Activated CD4-positive, alpha-beta T cell treated with anti-CD3 and anti-CD28 coated beads, Interleukin-2, amount 50 U/mL, for 4 hours (primary cell): ENCODE measurements around the gene STEAP1B.
"Not testable (repeated sequence)": the region's sequence is repeated elsewhere in the genome, so short reads cannot be mapped to it uniquely, and the experiment has no call there.

ENCODE experiments used
- DNase-seq, 2 experiments: peaks; one replicate each; pipeline ENCODE4 v3.0.0-alpha.2; 2020

Gene STEAP1B

DNA sequence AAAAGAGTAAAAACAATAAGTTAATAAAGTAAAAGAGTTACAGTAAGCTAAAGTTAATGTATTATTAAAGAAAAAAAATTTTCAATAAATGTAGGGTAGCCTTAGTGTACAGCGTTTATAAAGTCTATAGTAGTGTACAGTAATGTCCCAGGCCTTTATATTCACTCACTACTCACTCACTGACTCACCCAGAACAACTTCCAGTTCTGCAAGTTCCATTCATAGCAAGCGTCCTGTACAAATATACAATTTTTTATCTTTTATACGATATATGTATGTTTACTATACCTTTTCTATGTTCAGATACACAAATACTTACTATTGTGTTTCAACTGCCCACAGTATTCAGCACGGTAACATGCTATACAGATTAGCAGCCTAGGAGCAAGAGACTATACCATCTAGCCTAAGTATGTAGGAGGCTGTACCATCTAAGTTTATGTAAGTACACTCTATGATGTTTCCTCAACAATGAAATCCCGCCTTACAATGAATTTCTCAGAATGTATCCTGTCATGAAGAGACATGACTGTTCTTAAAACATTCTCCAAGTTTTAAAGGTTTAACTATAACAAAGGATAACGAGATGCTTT is 3.6 kb downstream of the STEAP1B start:
- not testable (repeated sequence) for DNase-seq

DNA sequence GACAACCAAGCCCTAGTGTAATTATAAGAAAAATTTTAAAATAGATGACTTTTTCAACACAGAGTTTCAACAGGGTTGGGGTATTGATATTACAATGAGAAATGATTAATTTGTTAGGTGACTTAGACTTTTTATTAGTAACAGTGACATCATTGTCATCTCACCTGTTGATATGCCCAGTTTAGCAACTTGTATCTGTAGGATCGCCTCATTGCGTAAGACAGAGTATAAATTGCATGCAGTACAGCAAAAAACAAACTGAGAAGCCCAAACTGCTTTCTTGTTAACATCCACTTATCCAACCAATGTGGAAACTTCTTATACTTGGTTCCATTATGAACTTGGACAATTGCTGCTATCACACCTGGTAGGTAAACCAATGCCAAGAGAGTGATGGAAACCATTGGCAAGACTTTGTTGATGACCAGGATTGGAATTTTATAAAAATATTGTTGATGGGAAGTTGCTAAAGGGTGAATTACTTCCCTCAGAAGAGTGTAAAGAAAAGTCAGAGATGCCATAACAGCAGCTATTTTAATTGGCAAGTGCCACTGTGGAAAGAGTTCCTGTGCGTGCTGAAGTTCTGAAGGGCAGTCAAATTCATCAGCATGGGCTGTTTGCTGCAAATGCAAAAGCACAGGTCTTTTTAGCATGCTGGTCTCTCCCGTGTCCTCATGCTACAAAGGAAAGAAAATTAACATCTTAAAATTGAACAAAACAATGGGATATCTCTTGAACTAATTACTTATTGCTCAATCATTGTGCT is 6.6 kb downstream of the STEAP1B start:
- DNase-seq: not testable (repeated sequence)

DNA sequence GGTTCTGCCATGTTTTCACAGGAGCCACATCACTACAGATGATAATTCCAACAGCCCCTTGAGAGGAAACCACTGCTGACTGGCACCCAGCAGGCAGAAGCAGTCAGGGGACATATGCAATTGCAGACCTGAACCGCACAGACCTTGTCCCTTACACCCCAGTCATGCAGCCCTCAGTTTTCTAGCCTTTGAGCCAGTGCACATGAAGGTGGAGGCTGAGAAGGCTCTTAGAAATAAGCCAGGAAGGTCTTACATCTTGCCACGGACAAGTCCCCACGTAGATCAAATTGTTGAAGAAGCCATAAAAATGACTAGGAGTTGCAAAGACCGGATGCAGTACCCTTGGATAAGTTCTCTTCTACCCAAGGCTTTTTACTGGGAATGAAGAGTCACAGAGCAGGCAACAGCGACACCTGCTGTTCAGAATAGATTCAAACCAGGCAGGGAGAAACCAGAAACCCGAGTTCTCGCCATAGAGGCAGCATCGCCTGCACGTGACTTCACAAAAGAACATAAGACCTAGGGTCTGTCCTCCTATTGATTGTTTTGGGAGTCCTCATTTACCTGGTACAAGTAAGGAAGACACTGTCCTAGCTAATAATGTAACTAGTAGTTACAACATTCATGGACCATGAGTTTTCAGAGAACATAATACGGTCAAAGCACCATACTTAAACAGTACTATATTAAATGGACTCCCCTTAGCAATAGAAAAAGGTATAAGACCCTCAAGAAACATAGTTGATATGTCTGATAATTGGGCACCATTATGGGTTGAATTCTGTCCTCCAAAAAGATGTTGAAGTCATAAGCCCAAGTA is 11.1 kb downstream of the STEAP1B start:
- DNase-seq: peak; percentile 38 to 48

DNA sequence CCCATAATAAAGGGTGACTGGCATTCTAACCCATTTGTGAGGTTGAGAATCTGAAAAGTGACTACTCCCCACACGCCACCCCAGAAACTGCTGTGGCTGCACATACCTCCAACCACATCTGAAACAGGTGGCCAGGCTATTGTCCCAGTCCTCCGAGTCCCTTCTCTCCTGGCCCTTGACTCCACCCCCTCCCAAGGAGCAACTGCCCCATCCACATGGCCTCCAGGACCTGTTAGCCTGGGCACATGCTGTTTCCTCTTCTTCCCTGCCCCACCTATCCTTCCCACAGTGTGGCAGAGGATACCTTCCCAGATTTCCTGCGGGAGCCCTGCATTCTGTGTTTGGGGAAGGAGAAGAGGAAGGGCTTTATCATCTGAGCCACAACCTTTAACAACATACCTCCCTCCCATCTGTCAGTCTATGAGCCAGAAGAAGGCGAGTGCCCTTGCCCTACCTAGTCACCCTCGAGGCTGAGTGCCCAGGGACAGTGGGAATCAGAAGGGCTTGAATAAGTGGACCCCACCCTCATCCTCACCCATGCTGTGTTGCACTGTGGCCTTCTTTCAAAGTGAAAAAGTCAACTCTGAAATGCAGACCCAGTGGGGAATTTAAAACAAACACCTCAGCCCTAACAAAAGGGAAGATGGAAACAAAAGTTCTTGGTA is 11.9 kb downstream of the STEAP1B start:
- no peak for DNase-seq

DNA sequence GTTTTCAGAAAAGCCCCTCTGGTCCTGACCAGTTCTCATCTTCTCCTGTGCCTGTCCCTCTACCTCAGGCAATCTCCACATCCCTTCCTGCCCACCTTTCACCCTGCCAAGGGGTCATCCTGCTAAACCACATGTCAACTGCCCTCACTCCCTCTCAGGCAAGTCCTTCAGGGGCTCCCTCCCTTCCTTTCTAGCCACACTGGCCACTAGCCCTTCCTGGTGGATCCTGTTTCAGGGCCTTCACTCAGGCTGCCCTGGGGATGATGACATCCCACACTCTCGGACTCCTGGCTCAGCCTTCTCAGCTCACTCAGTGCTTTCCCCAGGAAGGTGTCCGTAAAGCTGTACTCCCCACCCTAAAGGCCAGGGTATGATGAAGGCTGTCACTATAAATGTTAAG is 13.4 kb downstream of the STEAP1B start:
- DNase-seq: no peak

DNA sequence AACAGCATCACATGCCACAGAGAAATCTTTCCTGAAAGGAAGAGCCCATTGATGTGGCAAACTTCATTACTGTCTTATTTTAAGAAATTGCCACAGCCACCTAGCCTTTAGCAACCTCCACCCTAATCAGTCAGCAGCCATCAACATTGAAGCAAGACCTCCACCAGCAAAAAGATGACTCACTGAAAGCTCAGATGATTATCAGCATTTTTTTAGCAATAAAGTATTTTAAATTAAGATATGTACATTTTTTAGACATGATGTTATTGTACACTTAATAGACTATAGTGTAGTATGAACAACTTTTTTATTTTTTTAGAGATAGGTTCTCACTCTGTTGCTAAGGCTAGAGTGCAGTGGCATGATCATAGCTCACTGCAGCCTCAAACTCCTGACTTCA is 14.8 kb downstream of the STEAP1B start:
- no peak for DNase-seq

DNA sequence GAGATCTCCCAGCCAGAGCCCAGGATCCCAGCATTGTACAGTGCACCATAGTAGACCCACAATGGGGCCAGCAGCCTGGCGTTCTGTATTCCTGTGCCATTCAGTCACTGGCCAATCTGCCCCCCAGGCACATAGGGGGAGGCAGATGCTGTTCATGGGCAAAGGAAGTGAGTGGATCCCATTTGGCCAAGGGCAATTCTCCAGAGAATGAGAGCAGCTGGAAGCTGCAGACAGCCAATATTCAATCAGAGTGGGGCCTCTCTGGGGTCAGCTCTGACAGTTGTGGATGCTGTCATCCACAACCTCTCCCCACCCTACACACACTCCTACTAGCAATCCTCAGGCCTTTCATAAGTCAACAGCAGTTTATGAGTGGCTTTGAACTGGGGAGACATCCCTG is 17.5 kb downstream of the STEAP1B start:
- no peak for DNase-seq

DNA sequence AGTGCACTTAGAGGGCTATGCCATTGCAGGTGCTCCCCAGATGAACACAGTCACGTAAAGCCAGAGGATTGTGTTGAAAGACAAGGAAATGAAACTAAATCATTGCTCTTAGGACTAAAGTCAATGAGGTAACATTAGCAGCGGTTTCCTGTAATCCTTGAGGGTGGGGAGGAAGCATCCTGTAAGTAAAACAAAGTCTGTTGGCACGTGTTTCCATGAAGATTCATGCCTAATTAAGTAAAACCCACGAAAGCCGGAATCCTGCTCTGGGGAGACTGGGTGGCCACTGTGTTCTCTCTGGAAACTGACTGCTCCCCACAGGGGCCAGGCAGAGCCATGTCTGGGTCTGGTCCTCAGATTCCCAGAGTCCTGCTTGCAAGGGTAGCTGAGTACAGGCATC is 18.3 kb downstream of the STEAP1B start:
- no peak for DNase-seq

DNA sequence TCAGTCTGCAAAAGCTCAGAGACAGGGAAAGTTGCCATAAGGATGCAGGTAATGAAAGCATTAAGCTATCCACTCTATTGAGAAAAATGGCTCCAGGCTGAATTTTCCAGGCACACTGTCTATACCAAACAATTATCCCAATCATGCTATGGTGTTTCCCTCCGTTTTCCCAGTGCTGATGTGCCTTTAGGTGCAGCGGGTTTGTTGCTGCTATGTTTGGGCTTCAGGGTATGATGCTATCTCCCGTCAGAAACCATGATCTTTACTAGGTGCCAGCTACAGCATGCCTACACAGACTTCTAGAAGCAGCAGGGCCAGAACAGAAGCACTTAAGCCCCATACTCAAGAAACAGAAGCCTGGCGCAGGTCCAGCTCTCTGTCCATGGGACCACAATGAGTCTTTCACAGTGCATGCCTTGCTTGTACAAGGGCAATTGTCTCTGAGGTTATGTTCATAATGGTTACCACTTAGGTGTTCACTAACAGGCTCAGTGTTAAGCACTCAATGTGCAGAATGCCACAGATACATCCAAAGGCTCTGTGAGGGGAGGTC is 19.4 kb downstream of the STEAP1B start:
- DNase-seq: no peak

DNA sequence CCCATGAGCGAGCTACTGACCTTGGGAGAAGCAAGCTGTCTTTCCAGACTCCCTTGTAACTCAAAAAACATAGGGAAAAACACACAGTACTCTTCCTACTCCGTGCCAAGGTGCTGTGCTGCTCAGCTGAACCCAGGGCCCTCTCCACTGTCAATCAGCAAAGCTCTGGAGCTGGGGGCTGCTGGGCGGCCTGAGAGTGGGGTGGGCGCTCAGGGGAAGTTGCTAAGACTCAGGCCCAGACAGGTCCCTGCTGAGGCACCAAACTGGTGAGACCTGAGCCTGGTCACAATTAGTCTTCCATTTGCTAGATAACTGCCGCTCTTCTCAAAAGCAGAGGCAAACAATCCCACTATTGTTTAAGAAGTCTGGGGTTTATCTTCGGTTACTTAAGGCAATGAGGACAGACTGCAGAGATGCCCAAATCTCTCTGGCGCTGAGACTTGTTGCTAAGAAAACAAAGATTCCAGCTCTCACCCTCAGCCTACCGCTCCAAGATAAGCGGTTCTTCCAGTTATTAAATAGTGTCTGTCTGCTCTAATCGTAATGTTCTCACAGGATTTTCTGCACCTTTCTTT is 22.0 kb downstream of the STEAP1B start:
- no peak for DNase-seq

DNA sequence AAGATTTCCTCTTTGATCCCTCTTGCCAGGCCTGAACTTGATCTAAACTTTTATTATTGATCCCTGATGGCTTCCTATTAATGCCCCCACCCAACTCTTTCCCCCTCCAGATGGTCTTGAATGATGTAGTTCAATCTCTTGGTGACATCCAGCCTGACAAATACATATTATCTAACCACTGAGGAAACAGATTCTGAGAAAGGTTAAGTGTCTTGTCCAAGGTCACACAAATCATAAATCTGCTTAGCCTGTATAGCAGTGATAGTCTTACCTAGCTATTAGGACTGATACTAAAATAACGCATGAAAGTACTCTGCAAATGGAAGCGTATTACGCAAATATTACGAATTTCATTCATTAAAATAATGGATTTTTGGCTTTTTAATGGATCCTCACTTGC is 22.7 kb downstream of the STEAP1B start:
- DNase-seq: no peak

DNA sequence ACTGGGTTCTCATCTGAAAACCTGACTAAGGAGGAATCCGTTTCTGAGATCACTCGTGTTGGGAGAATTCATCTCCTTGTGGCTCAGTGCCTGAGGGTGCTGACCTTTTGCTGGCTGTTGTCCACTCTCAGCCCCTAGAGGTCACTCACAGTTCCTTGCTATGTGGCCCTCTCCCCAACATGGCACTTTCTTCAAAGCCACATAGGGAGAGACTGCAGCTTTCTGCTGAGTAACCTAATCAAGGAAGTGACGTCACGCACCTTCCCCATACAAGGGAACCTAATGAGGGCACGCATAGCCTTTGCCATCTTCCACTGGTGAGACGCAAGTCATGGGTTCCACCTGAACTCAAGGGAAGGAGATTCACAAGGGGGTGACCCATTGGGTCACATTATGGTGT is 23.2 kb downstream of the STEAP1B start:
- DNase-seq: no peak

DNA sequence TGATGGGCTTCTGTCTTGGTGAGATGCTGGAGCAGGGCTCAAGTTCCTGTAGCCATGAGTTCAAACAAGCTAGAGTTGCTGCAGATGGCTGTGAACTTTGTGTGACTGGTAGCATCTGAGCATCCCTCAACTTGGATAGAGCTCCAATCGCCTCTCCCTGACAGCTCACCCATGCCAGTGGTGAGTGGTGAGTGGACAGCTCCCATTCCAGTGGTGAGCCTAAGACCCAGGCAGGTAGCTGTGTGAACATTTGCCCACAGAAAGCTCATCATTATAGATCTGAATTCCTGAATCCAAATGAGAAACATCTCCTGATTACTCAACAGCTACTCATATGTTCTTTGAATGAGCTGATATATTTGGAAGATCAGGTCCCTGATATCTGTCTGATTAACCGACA is 25.3 kb downstream of the STEAP1B start:
- DNase-seq: no peak

DNA sequence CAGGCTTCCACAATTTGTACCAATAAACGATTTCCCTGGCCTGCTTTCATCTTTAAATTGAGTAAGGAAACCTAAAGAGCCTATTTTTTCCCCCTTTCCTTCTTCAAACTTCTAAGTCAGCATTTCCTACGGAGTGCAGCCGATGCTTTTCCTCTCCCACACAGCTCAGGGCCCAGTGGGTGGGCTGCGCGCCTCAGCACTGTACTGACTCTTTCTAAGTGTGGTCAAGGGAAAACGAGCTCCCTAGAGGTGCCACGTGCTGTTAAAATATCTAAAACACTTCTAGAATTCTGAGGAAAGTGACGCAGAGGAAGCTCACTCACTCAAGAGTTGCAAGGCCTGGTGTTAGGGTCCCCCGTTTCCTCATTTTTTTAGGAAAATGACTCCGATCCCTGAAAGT is 29.0 kb downstream of the STEAP1B start:
- no peak for DNase-seq

DNA sequence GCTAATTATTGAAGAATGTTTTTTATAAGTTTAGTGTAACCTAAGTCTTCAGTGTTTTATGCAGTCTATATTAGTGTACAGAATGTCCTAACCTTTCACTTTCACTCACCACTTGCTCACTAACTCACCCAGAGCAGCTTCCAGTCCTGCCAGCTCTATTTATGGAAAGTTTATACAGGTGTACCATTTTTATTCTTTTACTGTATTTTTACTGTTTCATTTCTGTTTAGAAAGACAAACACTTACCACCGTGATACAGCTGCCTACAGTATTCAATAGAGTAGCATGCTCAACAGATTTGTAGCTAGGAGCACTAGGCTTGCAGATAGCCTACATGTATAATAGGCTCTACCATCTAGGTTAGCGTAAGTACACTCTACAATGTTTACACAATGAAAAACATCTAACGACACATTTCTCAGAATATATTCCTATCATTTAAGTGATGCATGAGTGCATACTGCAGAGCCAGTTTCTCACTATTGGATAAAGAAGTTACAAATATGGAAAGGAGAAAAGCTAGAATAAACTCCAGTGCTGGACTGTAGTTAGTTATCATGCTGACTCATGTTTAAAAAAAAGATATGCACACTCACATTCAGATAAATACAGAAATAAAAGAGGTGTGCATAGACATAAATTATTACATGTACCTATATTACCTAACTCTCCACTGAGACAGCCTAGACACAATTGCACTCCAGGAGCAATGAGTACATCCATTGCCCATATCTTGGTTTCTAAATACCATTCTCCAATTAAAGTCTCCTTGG is 30.4 kb downstream of the STEAP1B start:
- DNase-seq: no peak

DNA sequence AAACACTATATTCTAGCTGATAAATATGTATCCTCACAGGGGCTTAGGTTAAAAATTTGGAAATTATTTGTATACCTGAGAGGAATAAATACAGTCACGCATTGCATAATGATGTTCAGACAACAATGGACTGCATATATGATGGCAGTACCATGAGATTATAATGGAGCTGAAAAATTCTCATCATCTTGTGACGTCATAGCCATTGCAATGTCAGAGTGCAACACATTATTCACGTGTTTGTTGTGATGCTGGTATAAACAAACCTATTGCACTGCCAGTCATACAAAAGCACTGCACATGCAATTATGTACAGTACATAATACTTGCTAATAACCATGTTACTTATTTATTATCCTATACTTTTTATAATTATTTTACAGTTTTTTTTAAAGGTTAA is 31.4 kb downstream of the STEAP1B start:
- DNase-seq: no peak

DNA sequence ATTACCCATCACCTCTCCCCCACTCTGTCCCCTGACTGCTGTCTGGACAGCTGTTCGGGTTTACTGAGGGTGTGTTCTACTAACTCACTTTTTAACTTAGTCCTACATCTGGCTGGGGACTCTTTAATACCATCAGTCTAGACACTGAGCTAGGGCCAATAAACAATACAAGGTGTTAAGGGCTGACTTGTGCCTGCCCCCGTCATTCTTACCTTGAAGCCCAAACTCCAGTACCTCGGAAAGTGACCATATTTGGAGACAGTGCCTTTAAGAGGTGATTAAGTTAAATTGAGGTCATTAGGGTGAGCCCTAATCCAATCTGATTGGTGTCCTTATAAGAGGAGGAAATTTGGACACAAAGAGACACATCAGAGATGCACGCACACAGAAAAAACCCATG is 35.7 kb downstream of the STEAP1B start:
- no peak for DNase-seq

DNA sequence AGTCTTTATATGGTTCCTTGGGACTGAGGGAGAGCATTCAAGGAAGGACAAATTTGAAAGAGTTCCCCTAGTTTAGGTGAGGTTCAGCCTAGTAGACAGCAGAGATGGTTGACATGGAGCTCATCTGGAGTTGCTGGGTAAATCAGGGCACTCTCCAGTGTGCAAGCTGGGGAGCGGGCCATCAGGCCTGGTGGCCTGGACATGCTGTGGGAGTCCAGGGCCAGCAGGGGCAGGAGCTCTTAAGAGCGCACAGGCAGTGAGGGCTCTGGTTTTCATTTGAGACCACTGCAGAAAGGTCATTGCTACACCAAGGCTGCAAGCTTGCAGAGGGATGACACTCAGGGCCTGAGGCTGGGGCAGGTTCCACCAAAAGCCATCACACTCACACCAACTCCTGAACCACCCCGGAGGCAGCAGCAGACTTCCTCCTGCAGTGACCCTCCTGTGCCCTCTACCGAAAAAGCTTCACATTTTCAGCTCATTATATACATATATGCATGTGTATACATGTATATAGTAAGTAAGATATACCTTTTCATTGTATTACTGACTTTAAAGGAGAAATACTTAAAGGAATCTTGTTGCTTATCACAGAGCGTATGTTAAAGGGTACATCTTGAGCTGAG is 39.5 kb downstream of the STEAP1B start:
- no peak for DNase-seq

DNA sequence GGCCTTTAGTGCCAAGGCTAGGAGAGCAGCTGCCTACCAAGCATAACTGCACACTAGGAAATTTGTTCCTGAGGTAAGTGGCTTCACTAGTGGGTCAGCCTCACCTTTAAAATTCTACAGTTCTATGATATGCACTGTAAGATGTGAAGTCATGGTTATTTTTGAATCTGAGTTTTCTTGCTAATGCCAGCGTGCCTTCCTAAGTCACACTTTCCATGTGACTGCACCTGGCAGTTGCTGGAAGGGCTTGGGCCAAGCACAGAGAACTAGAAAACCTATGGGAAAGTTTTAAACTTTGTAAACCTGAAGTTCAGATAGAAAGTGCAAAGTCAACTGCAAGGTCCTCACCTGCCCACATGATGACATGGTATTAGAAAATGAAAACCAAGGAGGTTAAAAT is 42.5 kb downstream of the STEAP1B start:
- DNase-seq: no peak

DNA sequence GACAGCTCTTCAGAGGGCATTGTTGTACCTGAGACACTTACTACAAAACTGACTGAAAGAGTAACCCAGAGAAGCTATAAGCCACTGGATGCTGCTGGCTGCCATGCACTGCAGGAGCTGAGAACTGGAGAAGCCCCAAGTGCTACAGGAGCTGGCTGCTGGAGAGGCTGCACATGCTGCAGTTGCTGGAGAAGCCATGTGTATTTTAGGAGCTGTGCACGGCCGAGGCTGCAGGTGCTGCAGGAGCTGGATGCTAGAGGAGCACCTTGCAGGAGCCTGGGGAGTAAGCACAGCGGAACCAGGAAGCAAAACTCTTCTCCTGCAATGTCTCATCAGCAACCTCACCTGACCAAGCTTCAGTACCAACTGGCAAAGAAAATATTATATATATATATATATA is 45.5 kb downstream of the STEAP1B start:
- DNase-seq: no peak

DNA sequence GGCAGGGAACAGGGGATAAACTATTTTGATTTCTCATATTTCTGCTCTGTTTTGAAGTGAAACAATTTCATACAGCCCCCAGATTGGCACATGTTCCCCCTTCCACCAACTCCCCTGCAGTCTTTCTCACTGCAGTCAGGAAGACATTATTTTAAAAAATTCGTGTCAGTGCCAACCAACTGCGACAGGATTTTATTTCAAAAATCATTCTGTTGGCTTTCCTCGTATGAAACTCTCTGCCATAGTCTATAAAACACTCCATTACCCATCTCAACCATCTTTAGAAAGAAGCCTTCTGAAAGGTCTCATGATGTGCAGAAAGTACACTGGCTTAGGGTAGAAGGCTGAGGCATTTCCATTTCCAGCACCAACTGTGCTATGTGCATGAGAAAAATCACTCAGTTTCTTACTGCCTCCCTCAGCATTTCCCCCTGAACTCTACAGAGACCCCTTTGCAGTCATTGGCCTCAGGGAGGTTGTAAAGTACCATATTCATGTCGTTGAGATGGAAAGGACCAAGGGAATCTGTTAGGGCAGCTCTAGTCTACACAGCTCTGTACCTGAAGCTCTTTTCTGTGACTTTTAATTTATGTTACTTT is 46.9 kb downstream of the STEAP1B start:
- no peak for DNase-seq
